BLaER1 treated with 17β-estradiol and CSF1 and Interleukin-3, amounts not matched to agents 10 nM and 100 nM (cell line): ENCODE results near the gene SLC22A14.

ENCODE experiments used
- H3K27ac ChIP-seq, 11 experiments: shearing (Covaris generic); formaldehyde crosslinking; 2 replicates each; pipeline ENCODE4 v1.8.1; 2022
- H3K27me3 ChIP-seq, 11 experiments: shearing (Covaris generic); formaldehyde crosslinking; 2 replicates each; pipeline ENCODE4 v1.8.1; 2022
- H3K36me3 ChIP-seq, 11 experiments: shearing (Covaris generic); formaldehyde crosslinking; 2 replicates each; pipeline ENCODE4 v1.8.1; 2022
- H3K4me1 ChIP-seq, 10 experiments: shearing (Covaris generic); formaldehyde crosslinking; 2 replicates each; pipeline ENCODE4 v1.8.1; 2022
- H3K4me2 ChIP-seq, 11 experiments: shearing (Covaris generic); formaldehyde crosslinking; 2 replicates each; pipeline ENCODE4 v1.8.1; 2022
- H3K4me3 ChIP-seq, 10 experiments: shearing (Covaris generic); formaldehyde crosslinking; 2 replicates each; pipeline ENCODE4 v1.8.1; 2022
- H3K9ac ChIP-seq, 11 experiments: shearing (Covaris generic); formaldehyde crosslinking; 2 replicates each; pipeline ENCODE4 v1.8.1; 2022
- H3K9me3 ChIP-seq, 11 experiments: shearing (Covaris generic); formaldehyde crosslinking; replicated peaks in 1 of 11; 2 replicates each; pipeline ENCODE4 v1.8.1; 2022
- H4K20me1 ChIP-seq, 11 experiments: shearing (Covaris generic); formaldehyde crosslinking; 2 replicates each; pipeline ENCODE4 v1.8.1; 2022
- Cebpa-rat ChIP-seq, 11 experiments: shearing (Covaris generic); IDR thresholded peaks; 2 replicates each; pipeline ENCODE4 v1.8.1; 2022

Gene SLC22A14

GRCh38 chr3:38297947-38298711 lies 16.0 kb downstream of the SLC22A14 start:
- Histone ChIP-seq H3K4me1 (no peaks in the 10 kb centered on the region), H3K9me3 (no peaks in the 10 kb centered on the region), H4K20me1 (no peaks in the 10 kb centered on the region), H3K27me3 (no peaks in the 10 kb centered on the region), H3K36me3 (no peaks in the 10 kb centered on the region), H3K9ac (no peak overlapping the region), H3K4me2 (no peak overlapping the region), H3K27ac (no peak overlapping the region), H3K4me3 (no peak overlapping the region)
- no peak for TF ChIP-seq Cebpa-rat (IDR thresholded peaks at IDR 0.05)

DNA sequence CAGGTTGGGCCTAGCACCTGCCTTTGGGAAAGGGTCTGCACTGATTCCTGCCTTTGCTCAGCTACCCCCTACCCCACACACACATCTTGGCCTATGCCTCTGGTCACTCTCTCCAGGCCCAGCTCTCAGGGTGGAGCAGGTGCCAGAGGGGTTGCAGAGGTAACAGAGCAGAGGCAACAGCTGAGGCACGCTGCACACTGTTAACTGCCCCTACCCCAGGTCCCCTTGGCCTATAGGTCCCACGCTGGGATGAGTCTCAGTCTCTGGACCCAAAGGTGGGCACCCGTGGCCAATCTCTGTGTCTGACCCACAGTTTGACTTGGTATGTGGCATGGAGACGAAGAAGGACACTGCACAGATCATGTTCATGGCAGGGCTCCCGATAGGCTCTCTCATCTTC lies 24.8 kb downstream of the SLC22A14 start:
- H4K20me1 ChIP-seq, result no peaks in the 10 kb centered on the region
- H3K4me1 ChIP-seq, result peaks cover 0 to 23% (median 7%) of the 10 kb centered on the region in 10 experiments; a peak in 11 of 20 replicates
- H3K9ac ChIP-seq, result no peak overlapping the region
- no peak overlapping the region for H3K4me3 ChIP-seq
- no peaks in the 10 kb centered on the region for H3K27me3 ChIP-seq
- no peak overlapping the region for H3K4me2 ChIP-seq
- H3K27ac ChIP-seq, result no peak overlapping the region
- no peak for TF ChIP-seq Cebpa-rat (IDR thresholded peaks at IDR 0.05)
- H3K36me3 ChIP-seq, result no peaks in the 10 kb centered on the region
- peaks cover 0 to 8% (median 0%) of the 10 kb centered on the region in 11 experiments; a peak in 3 of 22 replicates for H3K9me3 ChIP-seq

GRCh38 chr3:38307599-38307998 lies 25.5 kb downstream of the SLC22A14 start:
- no peaks in the 10 kb centered on the region for H4K20me1 ChIP-seq
- H3K36me3 ChIP-seq, result no peaks in the 10 kb centered on the region
- TF ChIP-seq Cebpa-rat (IDR thresholded peaks at IDR 0.05), result no peak
- no peaks in the 10 kb centered on the region for H3K27me3 ChIP-seq
- H3K9me3 ChIP-seq, result peaks cover 0 to 8% (median 0%) of the 10 kb centered on the region in 11 experiments; a peak in 3 of 22 replicates
- H3K4me3 ChIP-seq, result no peak overlapping the region
- H3K27ac ChIP-seq, result no peak overlapping the region
- no peak overlapping the region for H3K4me2 ChIP-seq
- H3K9ac ChIP-seq, result no peak overlapping the region
- peaks cover 0 to 29% (median 7%) of the 10 kb centered on the region in 10 experiments; a peak in 11 of 20 replicates for H3K4me1 ChIP-seq

- H3K27ac ChIP-seq, result no peak overlapping the region
- no peaks in the 10 kb centered on the region for H3K36me3 ChIP-seq
- H3K9me3 ChIP-seq, result peaks cover 0 to 8% (median 0%) of the 10 kb centered on the region in 11 experiments; a peak in 3 of 22 replicates
- no peak overlapping the region for H3K4me3 ChIP-seq
- TF ChIP-seq Cebpa-rat (IDR thresholded peaks at IDR 0.05), result no peak
- no peak overlapping the region for H3K9ac ChIP-seq
- H3K4me2 ChIP-seq, result peak overlapping the region in 2 of 11 experiments; percentile 31 to 36; a peak in 1 of 22 replicates
- H3K27me3 ChIP-seq, result no peaks in the 10 kb centered on the region
- no peaks in the 10 kb centered on the region for H4K20me1 ChIP-seq
- H3K4me1 ChIP-seq, result peaks cover 0 to 38% (median 7%) of the 10 kb centered on the region in 10 experiments; a peak in 15 of 20 replicates
Observed at GRCh38 chr3:38308456-38308855, 26.4 kb downstream of the SLC22A14 start.

- H3K27me3 ChIP-seq, result no peaks in the 10 kb centered on the region
- H3K4me2 ChIP-seq, result peak overlapping the region in 2 of 11 experiments; percentile 58 to 60; a peak in 5 of 22 replicates
- no peaks in the 10 kb centered on the region for H3K9me3 ChIP-seq
- H3K4me3 ChIP-seq, result no peak overlapping the region
- peak overlapping the region in 1 of 11 experiments; percentile 27; a peak in 3 of 22 replicates for H3K27ac ChIP-seq
- H3K4me1 ChIP-seq, result peaks cover 0 to 50% (median 6%) of the 10 kb centered on the region in 10 experiments; a peak in 10 of 20 replicates
- no peaks in the 10 kb centered on the region for H4K20me1 ChIP-seq
- no peak for TF ChIP-seq Cebpa-rat (IDR thresholded peaks at IDR 0.05)
- no peaks in the 10 kb centered on the region for H3K36me3 ChIP-seq
- no peak overlapping the region for H3K9ac ChIP-seq
Observed at GRCh38 chr3:38311476-38311875, 29.4 kb downstream of the SLC22A14 start.

DNA sequence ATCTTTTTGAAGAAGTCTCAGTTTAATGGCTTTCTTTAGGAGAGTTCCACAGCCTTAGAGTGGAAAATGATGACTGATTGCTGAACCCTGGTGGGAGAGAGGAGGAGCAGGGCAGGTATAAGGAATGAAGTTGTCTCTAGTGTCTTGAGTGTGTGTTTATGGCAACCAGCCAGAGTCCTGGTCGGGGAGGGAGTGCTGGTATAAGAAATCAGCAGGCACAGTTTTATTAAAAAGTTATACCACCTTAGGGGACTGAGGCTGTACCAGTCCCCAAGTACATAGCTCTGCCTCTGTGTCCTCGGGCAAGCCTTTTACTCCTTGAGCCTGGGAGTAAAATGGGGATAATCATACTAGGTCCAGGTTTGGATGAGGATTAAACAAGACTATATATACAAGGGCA lies 29.8 kb downstream of the SLC22A14 start:
- peak overlapping the region in 2 of 11 experiments; percentile 18 to 20; a peak in 3 of 22 replicates for H3K4me2 ChIP-seq
- peak overlapping the region in 1 of 11 experiments; percentile 27; a peak in 2 of 22 replicates for H3K27ac ChIP-seq
- H3K27me3 ChIP-seq, result no peaks in the 10 kb centered on the region
- H3K9ac ChIP-seq, result no peak overlapping the region
- no peak overlapping the region for H3K4me3 ChIP-seq
- peaks cover 0 to 50% (median 6%) of the 10 kb centered on the region in 10 experiments; a peak in 10 of 20 replicates for H3K4me1 ChIP-seq
- no peaks in the 10 kb centered on the region for H3K36me3 ChIP-seq
- no peaks in the 10 kb centered on the region for H4K20me1 ChIP-seq
- no peak for TF ChIP-seq Cebpa-rat (IDR thresholded peaks at IDR 0.05)
- no peaks in the 10 kb centered on the region for H3K9me3 ChIP-seq

- H3K27me3 ChIP-seq, result no peaks in the 10 kb centered on the region
- no peak for TF ChIP-seq Cebpa-rat (IDR thresholded peaks at IDR 0.05)
- H4K20me1 ChIP-seq, result no peaks in the 10 kb centered on the region
- H3K9me3 ChIP-seq, result no peaks in the 10 kb centered on the region
- H3K27ac ChIP-seq, result no peak overlapping the region
- H3K36me3 ChIP-seq, result no peaks in the 10 kb centered on the region
- no peak overlapping the region for H3K9ac ChIP-seq
- peaks cover 0 to 50% (median 6%) of the 10 kb centered on the region in 10 experiments; a peak in 10 of 20 replicates for H3K4me1 ChIP-seq
- peak overlapping the region in 2 of 11 experiments; percentile 18 to 20; a peak in 3 of 22 replicates for H3K4me2 ChIP-seq
- no peak overlapping the region for H3K4me3 ChIP-seq
Observed at GRCh38 chr3:38312356-38312755, 30.3 kb downstream of the SLC22A14 start.

DNA sequence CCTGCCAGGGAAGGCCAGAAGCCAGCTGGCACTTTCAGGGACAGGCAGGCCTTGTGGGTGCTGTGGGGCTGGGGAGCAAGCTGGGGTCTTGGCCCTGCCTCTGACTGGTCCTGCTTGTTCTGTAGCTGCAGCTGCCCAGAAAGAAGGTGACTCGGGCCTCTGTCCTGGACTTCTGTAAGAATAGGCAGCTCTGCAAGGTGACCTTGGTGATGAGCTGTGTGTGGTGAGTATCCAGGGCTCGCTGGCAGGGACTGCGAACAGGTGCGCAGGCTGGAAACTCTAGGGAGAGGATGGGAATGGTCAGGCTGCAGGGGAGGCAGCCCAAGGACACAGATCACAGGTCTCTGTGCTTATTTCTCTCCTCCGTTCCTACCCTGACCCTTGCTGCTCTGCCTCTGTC lies 31.2 kb downstream of the SLC22A14 start:
- TF ChIP-seq Cebpa-rat (IDR thresholded peaks at IDR 0.05), result no peak

GRCh38 chr3:38313695-38314094 lies 31.6 kb downstream of the SLC22A14 start:
- no peaks in the 10 kb centered on the region for H3K36me3 ChIP-seq
- H4K20me1 ChIP-seq, result no peaks in the 10 kb centered on the region
- no peak overlapping the region for H3K4me3 ChIP-seq
- no peak overlapping the region for H3K9ac ChIP-seq
- H3K4me1 ChIP-seq, result peaks cover 0 to 42% (median 6%) of the 10 kb centered on the region in 10 experiments; a peak in 10 of 20 replicates
- TF ChIP-seq Cebpa-rat (IDR thresholded peaks at IDR 0.05), result no peak
- no peak overlapping the region for H3K27ac ChIP-seq
- H3K9me3 ChIP-seq, result no peaks in the 10 kb centered on the region
- no peaks in the 10 kb centered on the region for H3K27me3 ChIP-seq
- peak overlapping the region in 5 of 11 experiments; percentile 6 to 49 (median 45); a peak in 9 of 22 replicates for H3K4me2 ChIP-seq

More for the DNA sequence above, 31.2 kb downstream of the SLC22A14 start:
- Histone ChIP-seq H3K27ac (no peak overlapping the region), H4K20me1 (no peaks in the 10 kb centered on the region), H3K36me3 (no peaks in the 10 kb centered on the region), H3K9me3 (no peaks in the 10 kb centered on the region), H3K4me1 (peaks cover 0 to 46% (median 6%) of the 10 kb centered on the region in 10 experiments; a peak in 10 of 20 replicates), H3K27me3 (no peaks in the 10 kb centered on the region), H3K4me2 (peak overlapping the region in 5 of 11 experiments; percentile 6 to 49 (median 45); a peak in 5 of 22 replicates), H3K9ac (no peak overlapping the region), H3K4me3 (no peak overlapping the region)
